IMR-90 (cell line): ENCODE results near the gene PLXNA4. TPM values are rescaled to one million over a fixed set of nuclear protein-coding genes. Genes with fewer than 3 reads are reported as not detected.

Experiments used
- ATAC-seq: fragments of 200-7000 bp; cut with Tn5 transposase; 2 replicates; pipeline ENCODE4 v1.9.1; 2020; ENCODE audit warnings: low read depth, mild to moderate bottlenecking, moderate library complexity
- BruUV-seq: library from RNA; stranded (reverse); fragments of 400-500 nt; replicated peaks from 2 replicates; lab custom pipeline; 2021; lab: Mats Ljungman, UMichigan
- CTCF ChIA-PET: fragments of 300-600 bp; formaldehyde crosslinking; extraction: SDS; loops from one replicate; lab custom pipeline; 2021; ENCODE audit warnings: antibody characterized with exemption; lab: Yijun Ruan, JAX
- POLR2A ChIA-PET: fragments of 300-600 bp; sonication (Branson Sonifier 250); formaldehyde crosslinking; loops from one replicate; lab custom pipeline; 2022; ENCODE audit warnings: antibody characterized with exemption; ENCODE audit not compliant: unreplicated experiment; lab: Charles Lee
- DNase-seq: peaks from one replicate; pipeline ENCODE4 v3.0.0; 2013
- H2AFZ ChIP-seq: replicated peaks from 2 replicates; pipeline ENCODE3; 2013; ENCODE audit warnings: low read length, mild to moderate bottlenecking; ENCODE audit not compliant: poor library complexity
- H2AK5ac ChIP-seq: 2 replicates; pipeline ENCODE4 v1.6.1; 2013; ENCODE audit warnings: low read depth, low read length, inconsistent platforms
- H2AK9ac ChIP-seq: replicated peaks from 2 replicates; pipeline ENCODE3; 2013; ENCODE audit warnings: mild to moderate bottlenecking, low read depth, low read length, moderate library complexity; ENCODE audit not compliant: poor library complexity
- H2BK120ac ChIP-seq: 2 replicates; pipeline ENCODE4 v1.6.1; 2013; ENCODE audit warnings: low read depth, low read length, inconsistent platforms
- H2BK15ac ChIP-seq: 3 replicates; pipeline ENCODE4 v1.6.1; 2013; ENCODE audit warnings: low read depth, low read length, inconsistent platforms
- H2BK20ac ChIP-seq: 2 replicates; pipeline ENCODE4 v1.6.1; 2013; ENCODE audit warnings: low read depth, mild to moderate bottlenecking, inconsistent platforms, low read length, moderate library complexity
- H2BK5ac ChIP-seq: 2 replicates; pipeline ENCODE4 v1.6.1; 2013; ENCODE audit warnings: mild to moderate bottlenecking, low read depth, low read length, inconsistent platforms; ENCODE audit not compliant: poor library complexity, severe bottlenecking
- H3K14ac ChIP-seq: replicated peaks from 2 replicates; pipeline ENCODE4 v1.6.1; 2013; ENCODE audit warnings: low read depth, low read length, inconsistent platforms
- H3K18ac ChIP-seq: 2 replicates; pipeline ENCODE4 v1.6.1; 2013; ENCODE audit warnings: low read depth, low read length, control low read depth
- H3K23ac ChIP-seq: 2 replicates; pipeline ENCODE4 v1.6.1; 2013; ENCODE audit warnings: low read depth, low read length, inconsistent platforms
- H3K27ac ChIP-seq: 2 replicates; pipeline ENCODE4 v1.5.1; 2013; ENCODE audit warnings: mild to moderate bottlenecking, control low read depth, low read length; ENCODE audit not compliant: insufficient read depth
- H3K27me3 ChIP-seq: 2 replicates; pipeline ENCODE4 v1.6.1; 2013; ENCODE audit warnings: low read length; ENCODE audit not compliant: control insufficient read depth, insufficient read depth
- H3K36me3 ChIP-seq: 2 replicates; pipeline ENCODE4 v1.6.1; 2013; ENCODE audit warnings: low read length, mixed read lengths; ENCODE audit not compliant: control insufficient read depth, insufficient read depth
- H3K4ac ChIP-seq: 2 replicates; pipeline ENCODE4 v1.6.1; 2013; ENCODE audit warnings: low read depth, low read length, inconsistent platforms
- H3K4me1 ChIP-seq: 2 replicates; pipeline ENCODE4 v1.6.1; 2013; ENCODE audit warnings: low read length, mixed read lengths; ENCODE audit not compliant: control insufficient read depth, insufficient read depth
- H3K4me2 ChIP-seq: 2 replicates; pipeline ENCODE4 v1.6.1; 2013; ENCODE audit warnings: low read depth, mild to moderate bottlenecking, control low read depth, low read length, moderate library complexity
- H3K4me3 ChIP-seq: 2 replicates; pipeline ENCODE4 v1.5.1; 2013; ENCODE audit warnings: low read depth, mild to moderate bottlenecking, control low read depth, low read length, moderate library complexity; ENCODE audit not compliant: insufficient read depth
- H3K56ac ChIP-seq: 2 replicates; pipeline ENCODE4 v1.6.1; 2013; ENCODE audit warnings: low read length, inconsistent platforms; ENCODE audit not compliant: insufficient read depth; ENCODE audit errors: extremely low read depth
- H3K79me1 ChIP-seq, 2 experiments: 2 replicates each; pipeline ENCODE4 v1.6.1; 2013; ENCODE audit warnings: low read length in 2 of 2, inconsistent platforms in 1 of 2, low read depth in 1 of 2
- H3K9ac ChIP-seq: 2 replicates; pipeline ENCODE4 v1.6.1; 2013; ENCODE audit warnings: low read depth, low read length, control low read depth
- H3K9me1 ChIP-seq: 2 replicates; pipeline ENCODE4 v1.6.1; 2013; ENCODE audit warnings: low read length, inconsistent platforms; ENCODE audit not compliant: insufficient read depth
- H3K9me3 ChIP-seq: 2 replicates; pipeline ENCODE4 v1.6.1; 2013; ENCODE audit warnings: low read length; ENCODE audit not compliant: control insufficient read depth, insufficient read depth
- H4K20me1 ChIP-seq: 2 replicates; pipeline ENCODE4 v1.6.1; 2013; ENCODE audit warnings: low read length, inconsistent platforms; ENCODE audit not compliant: insufficient read depth
- H4K5ac ChIP-seq: 2 replicates; pipeline ENCODE4 v1.6.1; 2013; ENCODE audit warnings: mild to moderate bottlenecking, low read depth, low read length, control low read depth
- H4K8ac ChIP-seq, 2 experiments: 2 replicates each; pipeline ENCODE4 v1.6.1; 2013; ENCODE audit warnings: low read depth in 2 of 2, low read length in 2 of 2, control low read depth in 1 of 2, inconsistent platforms in 1 of 2
- H4K91ac ChIP-seq: 2 replicates; pipeline ENCODE4 v1.6.1; 2013; ENCODE audit warnings: low read depth, low read length, inconsistent platforms; ENCODE audit not compliant: insufficient read depth
- BHLHE40 ChIP-seq: fragments of 150-350 bp; IDR thresholded peaks from 2 replicates; pipeline ENCODE4 v1.6.1; 2016; ENCODE audit warnings: mild to moderate bottlenecking, low read depth, low read length
- CEBPB ChIP-seq: IDR thresholded peaks from 2 replicates; pipeline ENCODE4 v1.6.1; 2012; ENCODE audit warnings: low read depth, low read length, improper control_type of control experiment
- CHD1 ChIP-seq: IDR thresholded peaks from 2 replicates; pipeline ENCODE4 v1.6.1; 2012; ENCODE audit warnings: low read depth, low read length, improper control_type of control experiment
- FOS ChIP-seq: fragments of 150-350 bp; IDR thresholded peaks from 2 replicates; pipeline ENCODE4 v1.6.1; 2016; ENCODE audit warnings: low read depth, low read length
- MAFK ChIP-seq: IDR thresholded peaks from 2 replicates; pipeline ENCODE4 v1.6.1; 2012; ENCODE audit warnings: low read depth, low read length, improper control_type of control experiment
- MAZ ChIP-seq: IDR thresholded peaks from 2 replicates; pipeline ENCODE4 v1.6.1; 2012; ENCODE audit warnings: low read depth, mild to moderate bottlenecking, low read length, improper control_type of control experiment, moderate library complexity, borderline replicate concordance
- NFE2L2 ChIP-seq: fragments of 150-350 bp; IDR thresholded peaks from 2 replicates; pipeline ENCODE4 v1.6.1; 2016; ENCODE audit warnings: low read depth, mild to moderate bottlenecking, low read length
- RAD21 ChIP-seq: IDR thresholded peaks from 2 replicates; pipeline ENCODE4 v1.6.1; 2012; ENCODE audit warnings: low read length, improper control_type of control experiment
- RCOR1 ChIP-seq: IDR thresholded peaks from 2 replicates; pipeline ENCODE4 v1.6.1; 2012; ENCODE audit warnings: mild to moderate bottlenecking, low read length, improper control_type of control experiment; ENCODE audit not compliant: insufficient replicate concordance
- RFX5 ChIP-seq: IDR thresholded peaks from 2 replicates; pipeline ENCODE4 v1.8.0; 2012; ENCODE audit warnings: low read depth, mild to moderate bottlenecking, low read length, moderate library complexity
- WGBS, 2 experiments: methylation state at CpG; one replicate each; pipeline versions ENCODE4 v1.1.5 to v1.1.7; 2013; ENCODE audit warnings: missing lambda C conversion rate in 2 of 2; ENCODE audit not compliant: insufficient read length in 1 of 2; ENCODE audit errors: extremely low coverage in 2 of 2; 5-methylcytosine and 5-hydroxymethylcytosine counted together
- dilution Hi-C: fragments of 300-500 bp; cut with HindIII; formaldehyde crosslinking; loops from one replicate; pipeline ENCODE4 v1.14.3; 2018; ENCODE audit warnings: low sequenced_read_pairs; ENCODE audit not compliant: unreplicated experiment
- in situ Hi-C: fragments of 300-500 bp; cut with MboI; formaldehyde crosslinking; loops from 3 replicates; pipeline ENCODE4 v1.14.3; 2019; ENCODE audit warnings: low sequenced_read_pairs, inconsistent platforms, mixed read lengths
- intact Hi-C: fragments of 100-400 bp; cut with micrococcal nuclease; formaldehyde crosslinking; loops from 2 replicates; pipeline ENCODE4 v1.10.0; 2022
- polyA plus RNA-seq, 3 experiments: library from polyadenylated mRNA; depleted of rRNA; stranded (reverse); fragments of >200 nt; gene quantifications; 2 replicates each; pipeline ENCODE4 v1.2.3, GENCODE V29; 2012; ENCODE audit warnings: low replicate concordance in 1 of 3
- total RNA-seq: library from RNA; depleted of rRNA; stranded (reverse); fragments of >200 nt; gene quantifications from 2 replicates; pipeline ENCODE4 v1.2.3, GENCODE V29; 2012
- TF ChIP-seq, protein P1 (sequence below): fragments of 150-350 bp; IDR thresholded peaks from 2 replicates; pipeline ENCODE4 v1.6.1; 2016; ENCODE audit warnings: low read depth, mild to moderate bottlenecking, low read length, moderate library complexity, borderline replicate concordance

Gene PLXNA4
- total and polyA plus RNA-seq, 2 of the 4 experiments (the other 2 are of a cell fraction): under 0.01 TPM

- dilution Hi-C loops: no loop called here
- intact Hi-C loops: no loop called here
- Histone ChIP-seq H3K9me3 (no peaks in the 10 kb centered on the region), H3K4me2 (no peak overlapping the region), H2AK9ac (no peak overlapping the region), H2BK15ac (no peak overlapping the region), H3K9me1 (no peaks in the 10 kb centered on the region), H3K4me1 (no peaks in the 10 kb centered on the region), H2BK20ac (no peak overlapping the region), H3K56ac (no peak overlapping the region), H2BK5ac (no peak overlapping the region), H2BK120ac (no peak overlapping the region), H3K79me1 (no peaks in the 10 kb centered on the region), H3K4ac (no peak overlapping the region), H3K14ac (no peak overlapping the region), H4K20me1 (no peaks in the 10 kb centered on the region), H4K91ac (no peak overlapping the region), H4K5ac (no peak overlapping the region), H3K27me3 (no peaks in the 10 kb centered on the region), H3K9ac (no peak overlapping the region), H3K23ac (no peak overlapping the region), H3K27ac (no peak overlapping the region), H2AFZ (peak overlapping the region; percentile 33), H3K4me3 (no peak overlapping the region), H2AK5ac (no peak overlapping the region), H4K8ac (no peak overlapping the region), H3K18ac (no peak overlapping the region), H3K36me3 (no peaks in the 10 kb centered on the region)
- POLR2A ChIA-PET: no interaction called here
- TF ChIP-seq BHLHE40 (no peak), CEBPB (no peak), RFX5 (no peak), MAZ (no peak), RCOR1 (no peak), MAFK (no peak), NFE2L2 (no peak), CHD1 (no peak), FOS (no peak), RAD21 (no peak)
- TF ChIP-seq, protein P1, sequence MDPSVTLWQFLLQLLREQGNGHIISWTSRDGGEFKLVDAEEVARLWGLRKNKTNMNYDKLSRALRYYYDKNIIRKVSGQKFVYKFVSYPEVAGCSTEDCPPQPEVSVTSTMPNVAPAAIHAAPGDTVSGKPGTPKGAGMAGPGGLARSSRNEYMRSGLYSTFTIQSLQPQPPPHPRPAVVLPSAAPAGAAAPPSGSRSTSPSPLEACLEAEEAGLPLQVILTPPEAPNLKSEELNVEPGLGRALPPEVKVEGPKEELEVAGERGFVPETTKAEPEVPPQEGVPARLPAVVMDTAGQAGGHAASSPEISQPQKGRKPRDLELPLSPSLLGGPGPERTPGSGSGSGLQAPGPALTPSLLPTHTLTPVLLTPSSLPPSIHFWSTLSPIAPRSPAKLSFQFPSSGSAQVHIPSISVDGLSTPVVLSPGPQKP: no peak
- CTCF ChIA-PET: no interaction called here
- no TSS peak for BruUV-seq
- in situ Hi-C loops: no loop called here
- ATAC-seq (no peak), DNase-seq (no peak)
- WGBS, 2 experiments: no CpG with 5 or more reads among the region's 9 CpGs
Observed at GRCh38 chr7:132114411-132114810, 461.9 kb downstream of the PLXNA4 start.
